Putamen (tissue), 1 donor: ENCODE data around the gene PPM1K.
A peak's percentile ranks its signal among the peaks of the same experiment; 100 is the strongest.
"Not testable (repeated sequence)": the region's sequence is repeated elsewhere in the genome, so short reads cannot be mapped to it uniquely, and the experiment has no call there.

Source experiments
- DNase-seq: peaks from one replicate; pipeline ENCODE4 v3.0.0-alpha.2; 2016; ENCODE audit warnings: low spot score

PPM1K gene

DNA sequence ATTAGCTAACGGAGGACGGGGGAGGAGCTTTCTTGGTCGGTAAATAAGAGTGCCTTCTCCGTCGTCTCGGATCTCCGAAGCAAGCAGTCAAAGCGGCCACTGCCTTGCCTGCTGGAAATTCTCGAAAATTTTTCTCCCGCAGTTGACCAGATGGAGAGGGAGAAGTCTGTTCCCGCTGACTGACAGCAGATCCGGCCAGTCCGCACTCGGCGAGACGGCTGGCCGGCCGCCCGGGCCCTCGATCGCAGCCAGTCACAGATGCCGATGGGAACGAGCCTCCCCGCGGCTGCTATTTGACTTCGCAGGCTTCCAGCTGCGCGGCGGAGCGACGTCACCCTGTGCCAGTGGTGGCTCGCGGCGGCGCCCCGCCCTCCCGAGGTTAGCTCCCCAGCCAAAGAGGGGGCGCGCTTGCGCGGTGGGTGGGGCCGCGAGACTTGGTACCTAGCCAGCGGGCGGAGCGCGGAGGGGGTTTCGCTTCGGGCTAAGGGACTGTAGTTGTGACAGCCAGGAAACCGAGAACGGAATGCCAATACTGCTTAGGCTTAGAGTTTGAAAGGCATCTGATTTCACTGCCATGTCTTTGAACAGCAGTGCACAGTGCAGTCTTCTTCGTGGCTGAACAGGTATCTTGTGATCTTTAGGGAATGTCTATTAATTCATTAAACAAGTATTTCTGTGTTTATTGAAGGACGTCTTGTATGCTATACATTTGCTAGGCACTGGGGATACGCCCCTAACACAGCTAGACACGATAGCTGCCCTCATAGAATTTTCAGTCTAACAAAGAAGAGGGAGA is at the start of gene PPM1K:
Gene PPM1K (minus strand): TSS at position 123 of the 796 bp plus-strand sequence. CDS start 5,978 bp downstream, outside the sequence.
- DNase-seq: peak; percentile 99

DNA sequence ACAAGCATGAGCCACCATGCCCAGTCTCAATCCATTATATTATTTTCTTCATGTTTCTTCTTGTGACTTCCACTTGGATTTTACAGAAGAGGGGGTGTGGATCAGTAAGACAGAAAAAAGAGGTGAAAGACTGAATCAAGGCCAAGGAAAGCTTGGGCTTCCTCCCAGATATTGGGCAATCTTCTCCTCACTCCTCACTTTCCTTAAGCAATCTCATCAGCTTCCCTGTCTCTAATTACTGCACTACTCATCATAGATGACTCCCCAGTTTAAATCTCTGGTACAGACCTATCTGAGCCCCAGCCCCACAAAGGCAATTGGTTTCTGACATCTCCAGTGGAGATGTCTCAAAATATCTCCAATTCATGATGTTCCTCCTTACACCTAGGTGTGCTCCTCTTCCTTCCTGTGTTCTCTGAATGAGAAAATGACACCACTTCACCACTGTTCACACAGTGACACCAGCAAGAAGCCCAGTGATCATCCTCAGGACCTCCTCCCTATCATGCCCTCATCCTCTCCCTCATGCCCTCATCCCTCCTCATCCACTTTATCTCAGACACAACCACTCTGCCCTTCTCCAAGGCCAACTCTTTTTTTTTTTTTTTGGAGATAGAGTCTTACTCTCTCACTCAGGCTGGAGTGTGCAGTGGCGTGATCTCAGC is 49.5 kb upstream of the PPM1K start:
- DNase-seq: no peak

DNA sequence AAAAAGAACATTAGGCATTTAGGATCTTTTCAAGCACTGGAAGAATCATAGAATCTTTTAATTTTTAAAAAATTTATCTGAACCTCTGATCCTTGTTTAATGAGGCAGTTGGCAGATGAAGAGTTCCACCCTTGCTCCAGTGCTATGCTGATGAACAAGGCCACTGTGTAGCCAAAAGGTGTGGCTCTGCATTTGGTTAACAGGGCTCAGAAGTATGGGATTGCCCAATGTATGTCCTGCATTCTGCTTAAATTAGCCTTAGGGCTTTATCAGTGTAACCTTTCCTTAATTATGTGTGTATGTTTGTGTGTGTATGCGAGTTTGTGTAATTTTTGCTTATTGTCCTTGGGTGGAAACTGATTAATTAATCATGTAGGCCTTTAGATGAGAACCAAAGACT is 43.3 kb upstream of the PPM1K start:
- no peak for DNase-seq

DNA sequence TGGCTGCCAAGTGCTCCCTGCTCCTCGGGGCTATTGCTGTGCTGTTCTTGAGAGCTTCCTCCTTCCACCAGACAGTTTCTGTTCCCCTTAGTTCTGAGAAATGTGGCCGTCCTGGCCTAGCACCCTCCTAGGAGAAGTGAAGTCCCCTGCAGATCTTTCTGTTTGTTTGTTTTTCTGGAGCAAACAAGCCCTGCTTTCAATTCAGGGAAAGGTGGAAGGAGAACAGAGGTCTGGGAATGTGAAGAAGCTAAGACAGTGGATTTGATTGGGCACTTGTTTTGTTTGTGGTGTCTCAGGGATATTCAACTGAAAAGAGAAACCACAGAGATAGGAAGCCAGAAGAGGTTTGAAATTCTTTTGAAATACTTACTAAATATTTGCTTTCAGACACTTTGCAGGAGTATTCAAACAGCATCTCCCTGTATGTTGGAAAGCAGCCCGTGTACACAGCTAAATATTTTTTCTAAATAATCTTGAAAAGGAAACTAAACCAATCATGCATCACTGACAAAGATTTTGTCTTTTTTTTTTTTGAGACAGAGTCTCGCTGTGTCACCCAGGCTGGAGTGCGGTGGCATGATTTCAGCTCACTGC is 36.5 kb upstream of the PPM1K start:
- peak; percentile 34 for DNase-seq

DNA sequence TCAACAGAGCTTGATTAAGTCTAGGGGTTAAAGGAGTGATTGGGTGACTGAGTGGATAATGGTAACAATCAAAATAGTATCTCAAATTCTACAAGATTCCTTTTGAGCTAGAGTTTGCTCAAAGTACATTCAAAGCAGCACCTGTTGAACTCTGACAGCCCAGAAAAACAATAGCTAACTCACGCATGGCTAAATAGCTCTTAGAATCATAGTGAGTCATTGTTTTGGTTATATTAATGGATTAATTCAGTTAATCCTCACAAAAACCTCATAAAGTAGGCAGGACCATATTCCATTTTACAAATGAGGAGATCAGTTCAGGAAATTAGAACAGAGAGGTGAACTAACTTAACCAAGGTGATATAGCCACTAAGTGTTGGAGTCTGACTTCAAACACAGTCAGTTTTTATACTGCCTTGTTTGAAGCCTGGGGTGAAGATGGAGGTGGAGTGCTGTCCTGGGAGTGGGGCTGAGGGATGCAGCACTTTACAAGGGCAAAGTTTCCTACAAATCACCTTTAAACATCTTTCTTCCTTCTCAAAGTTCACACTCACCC is 35.9 kb upstream of the PPM1K start:
- DNase-seq: no peak

DNA sequence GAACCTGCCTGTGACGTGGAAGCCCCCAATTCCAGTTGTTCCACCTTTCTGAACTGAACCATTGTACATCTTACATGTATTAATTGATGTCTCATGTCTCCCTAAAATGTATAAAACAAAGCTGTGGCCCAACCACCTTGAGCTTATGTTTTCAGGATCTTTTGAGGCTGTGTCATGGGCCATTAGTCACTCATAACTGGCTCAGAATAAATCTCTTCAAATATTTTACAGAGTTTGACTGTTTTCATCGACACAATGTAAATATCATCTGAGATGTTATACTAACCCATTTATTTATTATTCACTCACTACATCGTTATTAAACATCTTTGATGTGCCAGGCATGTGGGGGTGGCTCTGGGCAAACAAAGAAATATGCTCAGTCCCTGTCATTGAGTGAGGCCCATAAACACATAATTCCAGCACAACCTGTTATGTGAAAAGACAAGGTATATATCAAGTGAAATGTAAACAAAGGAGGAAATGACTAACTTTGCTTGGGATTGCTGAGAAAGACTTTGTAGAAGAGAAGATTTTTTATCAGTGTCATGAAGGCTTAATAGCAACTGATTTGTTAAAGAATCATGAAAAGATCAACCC is 34.5 kb upstream of the PPM1K start:
- no peak for DNase-seq

DNA sequence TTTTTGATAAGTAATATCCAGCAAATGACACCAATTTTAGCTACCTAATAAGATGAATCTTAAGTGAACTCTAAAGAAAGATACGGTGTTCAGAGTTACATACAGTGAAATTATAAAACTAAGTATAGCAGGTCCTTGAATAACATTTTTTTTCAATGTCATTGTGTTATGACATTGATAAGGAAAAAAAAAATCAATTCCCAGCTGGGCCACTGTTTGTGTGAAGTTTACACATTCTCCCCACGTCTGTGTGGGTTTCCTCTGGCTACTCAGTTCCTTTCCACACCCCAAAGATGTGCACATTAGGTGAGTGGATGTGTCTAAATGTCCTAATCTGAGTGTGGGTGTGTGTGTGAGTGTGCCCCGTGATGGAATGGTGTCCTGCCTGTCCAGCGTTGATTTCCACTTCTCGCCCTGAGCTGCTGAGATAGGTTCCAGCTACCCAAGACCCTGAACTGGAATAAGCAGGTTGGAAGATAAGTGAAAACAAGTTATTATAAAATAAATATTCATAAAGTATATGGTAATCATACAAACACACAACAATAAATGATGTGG is 31.2 kb upstream of the PPM1K start:
- no peak for DNase-seq

DNA sequence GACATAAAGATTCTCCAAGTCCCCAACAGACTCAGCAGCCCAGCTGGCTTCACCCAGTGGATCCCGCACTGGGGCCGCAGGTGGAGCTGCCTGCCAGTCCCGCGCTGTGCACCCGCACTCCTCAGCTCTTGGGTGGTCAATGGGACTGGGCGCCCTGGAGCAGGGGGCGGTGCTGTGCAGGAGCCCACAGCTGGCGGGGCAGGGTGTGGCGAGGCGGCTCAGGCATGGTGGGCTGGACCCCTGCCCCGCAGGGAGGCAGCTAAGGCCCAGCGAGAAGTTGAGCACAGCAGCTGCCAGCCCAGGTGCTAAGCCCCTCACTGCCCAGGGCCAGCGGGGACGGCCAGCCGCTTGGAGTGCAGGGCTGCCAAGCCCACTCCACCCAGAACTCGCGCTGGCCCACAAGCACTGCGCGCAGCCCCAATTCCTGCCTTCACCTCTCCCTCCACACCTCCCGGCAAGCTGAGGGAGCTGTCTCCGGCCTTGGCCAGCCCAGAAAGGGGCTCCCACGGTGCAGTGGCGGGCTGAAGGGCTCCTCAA is 28.8 kb upstream of the PPM1K start:
- not testable (repeated sequence) for DNase-seq

DNA sequence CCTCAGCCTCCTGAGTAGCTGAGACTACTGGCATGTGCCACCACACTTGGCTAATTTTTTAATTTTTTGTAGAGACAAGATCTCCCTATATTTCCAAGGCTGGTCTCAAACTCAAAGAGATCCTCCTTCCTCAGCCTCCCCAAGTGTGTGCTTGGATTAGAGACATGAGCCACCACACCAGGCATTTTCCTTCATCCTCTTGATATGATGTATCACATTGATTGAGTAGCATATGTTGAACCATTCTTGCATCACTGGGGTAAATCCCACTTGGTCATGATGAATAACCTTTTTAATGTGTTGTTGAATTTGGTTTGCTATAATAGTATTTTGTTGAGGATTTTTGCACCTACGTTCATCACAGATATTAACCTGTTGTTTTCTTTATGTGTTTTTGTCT is 24.2 kb upstream of the PPM1K start:
- no peak for DNase-seq

DNA sequence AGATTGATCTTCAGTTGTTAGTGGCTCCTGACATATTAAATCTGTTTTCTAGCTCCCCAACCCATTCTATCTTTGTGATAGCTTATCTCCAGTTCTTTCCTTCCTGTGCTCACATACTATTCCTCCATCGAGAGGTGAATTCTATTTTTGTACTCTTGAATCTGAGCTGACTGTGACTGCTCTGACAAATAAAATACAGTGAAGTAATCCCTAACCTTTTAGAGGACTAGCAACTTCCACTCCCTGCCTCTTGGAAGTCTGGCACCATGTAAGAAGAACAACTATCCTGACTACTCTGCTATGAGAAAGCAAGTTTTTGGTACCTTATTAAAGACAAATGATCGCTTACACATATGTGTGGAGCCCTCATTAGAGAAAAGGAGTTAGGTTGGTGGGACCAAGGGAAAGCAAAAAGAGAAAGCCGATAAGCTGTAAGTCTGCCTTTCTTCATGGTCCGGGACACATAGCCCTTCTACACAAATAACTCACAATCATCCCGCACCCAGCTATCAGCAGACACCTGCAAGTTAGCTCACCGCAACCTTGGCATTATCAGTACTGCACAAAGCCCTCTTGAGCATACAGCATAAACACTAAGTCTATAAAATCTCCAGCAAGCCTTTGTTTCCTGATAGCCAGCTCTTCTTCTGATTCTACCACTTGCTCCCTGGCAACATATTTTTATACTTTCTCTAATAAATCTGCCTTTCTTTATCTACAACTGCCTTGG is 13.5 kb upstream of the PPM1K start:
- DNase-seq: no peak

DNA sequence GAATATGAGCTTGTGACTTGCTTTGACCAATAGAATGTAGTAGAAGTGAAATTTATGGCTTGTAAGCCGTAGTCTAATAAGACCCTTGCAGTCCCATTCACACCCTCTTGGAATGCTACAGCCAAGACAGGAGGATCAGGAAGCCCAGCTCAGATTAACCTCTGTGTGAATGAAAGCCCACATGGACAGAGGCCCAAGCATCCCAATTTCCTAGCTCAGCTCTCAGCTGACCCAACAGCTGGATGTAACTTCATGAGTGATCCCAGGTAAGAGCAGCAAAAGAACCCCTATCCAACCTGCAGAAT is 12.8 kb upstream of the PPM1K start:
- no peak for DNase-seq

DNA sequence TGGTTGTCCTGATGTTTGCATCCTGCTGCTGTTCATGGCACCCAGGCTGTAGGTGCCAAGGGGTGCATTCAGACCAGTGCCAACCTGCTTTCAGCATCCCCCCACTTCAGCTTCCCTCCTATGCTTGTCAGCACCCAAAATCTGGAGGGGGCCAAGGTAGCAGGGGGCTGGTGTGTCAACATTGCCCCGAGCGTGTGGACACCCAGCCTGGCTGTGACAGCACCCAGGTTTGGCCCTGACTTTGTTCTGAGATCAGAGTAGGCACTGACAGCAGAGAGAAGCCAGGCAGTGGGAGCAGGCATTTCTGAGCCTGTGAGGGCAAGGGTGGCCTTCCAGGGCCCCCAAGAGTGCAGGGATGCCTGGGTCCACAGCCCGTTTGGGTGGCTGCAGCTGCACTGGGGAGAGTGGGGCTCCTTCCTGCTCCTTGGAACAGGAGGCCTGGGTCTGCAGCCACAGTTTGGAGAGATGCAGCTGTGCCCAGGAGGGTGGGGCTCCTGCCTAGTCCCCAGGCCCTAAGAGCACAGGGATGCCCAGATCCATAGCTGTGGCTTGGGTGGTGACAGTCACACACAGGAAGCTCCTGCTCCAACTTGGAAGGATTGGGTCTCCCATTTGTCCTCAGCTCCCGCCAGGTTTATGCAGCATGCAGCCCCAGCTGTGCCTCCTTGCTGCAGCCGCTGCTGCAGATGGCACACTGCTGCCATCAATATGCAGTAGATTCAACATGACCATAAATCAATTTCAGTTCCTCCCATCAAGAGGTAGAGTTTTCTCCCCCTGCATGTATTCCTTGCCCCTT is 12.3 kb upstream of the PPM1K start:
- DNase-seq: no peak

DNA sequence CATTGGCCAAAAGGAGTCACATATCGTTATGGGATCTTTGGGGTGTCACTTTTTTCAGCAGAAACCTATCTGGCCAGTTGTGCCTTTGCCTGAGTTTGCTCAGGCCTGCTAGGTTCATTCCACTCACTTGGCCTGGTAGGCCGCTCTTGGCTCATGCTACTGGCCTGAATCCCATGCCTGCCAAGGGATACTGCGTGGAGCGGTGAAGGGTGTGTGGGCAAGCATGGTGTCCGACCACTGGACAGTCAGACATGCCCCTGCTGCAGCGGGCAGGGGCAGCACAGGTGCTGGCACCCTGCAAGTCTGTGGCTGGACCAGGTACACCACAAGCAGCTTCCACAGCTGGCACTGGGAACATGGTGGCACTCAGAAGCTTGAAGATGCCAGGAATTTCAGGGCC is 11.3 kb upstream of the PPM1K start:
- no peak for DNase-seq

DNA sequence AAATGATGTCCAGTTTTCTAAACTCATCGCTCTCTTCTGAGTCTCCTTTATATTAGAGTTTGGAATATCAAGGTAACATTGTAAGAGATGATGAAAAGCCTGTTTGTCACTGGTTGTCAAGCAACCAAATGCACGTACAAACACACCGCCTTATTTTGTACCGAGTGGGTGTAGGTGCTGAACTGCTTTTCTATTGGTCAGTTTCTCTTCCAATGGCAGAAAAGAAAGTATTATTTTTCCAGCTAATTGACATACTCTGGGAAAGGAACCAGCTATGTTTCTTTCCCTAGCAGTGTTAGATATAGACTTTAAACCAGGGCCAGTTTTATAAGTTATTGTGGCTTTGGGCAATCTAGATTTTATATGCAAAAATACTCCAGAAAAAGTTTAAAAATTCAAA is 6.6 kb upstream of the PPM1K start:
- peak; percentile 43 for DNase-seq

DNA sequence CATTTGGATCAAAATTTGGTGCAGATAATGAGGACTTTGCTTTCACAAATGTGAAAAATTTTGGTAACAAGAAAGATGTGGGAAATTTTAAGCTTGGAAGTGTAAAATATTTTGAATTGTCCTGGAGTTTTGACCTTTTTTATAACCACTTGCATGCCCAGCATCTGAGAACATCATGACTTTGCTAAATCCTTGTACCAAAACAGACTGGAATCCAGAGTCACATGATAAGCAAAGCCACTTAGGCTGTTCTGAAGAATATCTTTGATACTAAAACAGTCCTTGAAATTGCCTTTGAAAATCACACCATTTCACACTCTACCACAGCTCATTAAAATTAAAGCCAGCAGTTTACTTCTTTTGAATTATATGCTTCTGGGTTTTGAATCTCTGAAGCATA is 2.5 kb upstream of the PPM1K start:
- no peak for DNase-seq

DNA sequence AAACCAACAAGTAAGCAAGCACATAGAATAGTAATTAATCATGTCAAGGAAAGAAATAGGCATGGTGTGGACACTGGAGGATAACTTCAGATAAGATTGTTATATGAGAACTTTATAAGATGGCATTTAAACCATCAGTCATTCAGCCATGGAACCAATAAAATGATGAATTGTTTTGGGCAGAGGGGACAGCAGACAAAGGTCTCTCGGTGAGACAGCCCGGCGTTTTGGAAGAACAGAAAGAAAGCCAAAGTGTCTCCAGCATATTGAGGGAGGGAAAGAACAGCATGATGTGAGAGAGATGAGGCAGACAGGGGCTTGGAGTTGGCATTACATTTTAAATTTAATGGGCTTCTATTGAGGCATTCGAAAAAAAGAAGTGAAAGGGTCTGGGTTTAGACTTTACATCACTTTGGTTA is 883 bp upstream of the PPM1K start:
- DNase-seq: peak; percentile 23

DNA sequence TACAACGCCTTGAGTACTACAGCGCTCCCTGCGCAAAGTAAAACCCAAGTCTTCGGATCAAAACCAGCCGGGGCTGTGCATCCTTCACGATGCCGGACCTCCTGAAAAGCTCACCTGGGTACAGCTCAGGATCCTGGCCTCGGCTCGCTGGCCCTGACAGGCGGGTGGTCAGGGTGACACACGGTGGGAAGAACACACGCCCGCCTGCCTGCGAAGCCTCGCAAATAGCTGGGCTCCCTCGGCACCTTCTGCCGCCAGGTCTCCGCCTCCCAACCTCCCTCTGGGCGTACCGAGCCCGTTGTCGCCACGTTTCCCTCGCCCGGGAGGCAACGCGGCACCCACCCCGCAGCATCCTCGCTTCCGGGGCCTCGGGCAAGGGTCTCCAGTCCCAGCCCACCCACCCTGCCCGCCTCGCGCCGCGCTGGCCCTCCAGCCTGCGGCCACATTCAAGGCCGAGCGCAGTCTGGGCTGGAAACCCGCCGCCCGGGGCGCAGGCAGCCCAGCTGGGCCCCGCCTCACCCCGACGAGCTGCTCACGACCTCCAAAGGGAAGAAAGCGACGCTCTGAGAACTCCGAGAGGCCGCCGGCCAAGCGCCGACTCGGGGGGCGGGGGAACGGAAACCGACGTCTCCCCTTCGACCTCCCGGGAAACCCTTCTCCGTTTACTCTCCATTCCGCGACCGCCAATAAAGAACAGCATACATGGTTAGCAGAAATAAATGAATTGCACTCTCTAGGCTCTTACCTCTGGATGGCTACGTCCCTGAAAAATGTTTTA is 511 bp downstream of the PPM1K start:
- peak; percentile 62 for DNase-seq

DNA sequence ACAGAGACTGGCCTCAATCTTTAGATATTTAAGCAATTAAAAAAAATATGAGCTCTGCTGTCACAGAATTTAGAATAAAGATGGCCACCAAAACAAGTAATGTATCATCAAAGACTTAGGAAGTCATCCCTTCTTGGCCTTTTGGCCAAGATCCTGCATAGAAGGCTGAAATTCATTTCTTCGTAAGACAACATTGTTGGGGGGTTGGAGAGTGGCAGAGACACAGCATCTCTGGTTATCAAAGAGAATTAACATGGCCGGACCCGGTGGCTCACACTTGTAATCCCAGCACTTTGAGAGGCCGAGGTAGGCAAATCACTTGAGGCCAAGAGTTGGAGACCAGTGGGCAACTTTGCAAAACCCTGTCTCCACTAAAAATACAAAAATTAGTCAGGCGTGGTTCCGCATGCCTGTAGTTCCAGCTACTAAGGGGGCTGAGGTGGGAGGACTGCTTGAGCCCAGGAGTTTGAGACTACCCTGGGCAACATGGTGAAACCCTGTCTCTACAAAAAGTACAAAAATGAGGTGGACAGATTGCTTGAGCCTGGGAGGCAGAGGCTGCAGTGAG is 4.0 kb downstream of the PPM1K start:
- no peak for DNase-seq

DNA sequence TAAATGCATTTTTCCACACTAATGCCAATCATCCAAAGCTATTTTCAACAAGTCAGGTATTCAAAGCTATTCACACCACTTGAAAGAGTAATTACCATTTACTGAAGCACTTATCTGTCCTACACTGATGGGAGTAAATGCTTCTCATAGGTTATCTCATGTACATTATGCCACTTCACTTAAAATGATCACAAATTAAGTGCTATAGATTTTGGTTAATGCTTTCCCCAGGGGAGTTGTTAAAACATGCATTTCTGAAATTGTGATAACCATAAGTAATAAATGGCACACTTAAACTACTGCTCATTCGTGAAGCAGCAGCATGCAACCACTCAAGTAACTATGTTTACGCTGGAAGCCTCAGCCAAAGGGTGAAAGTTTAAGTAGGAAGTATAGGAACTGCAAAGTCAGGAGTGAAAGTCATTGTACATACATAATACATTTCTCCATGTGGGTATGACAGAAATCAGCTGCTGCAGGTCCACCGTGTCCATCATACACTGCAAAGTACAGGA is 6.6 kb downstream of the PPM1K start:
- DNase-seq: no peak
